HCT116 (cell line): ENCODE data around the gene EML1.

Experiments
- CTCF ChIP-seq, 3 experiments: fragments of 200-600 bp in 1 of 3; sonication (generic) in 1 of 3; IDR thresholded peaks in 2 of 3; conservative IDR thresholded peaks in 1 of 3; 2 replicates each; pipeline ENCODE4 v1.5.1; 2012 to 2017; ENCODE audit warnings: low read depth in 2 of 3, low read length in 2 of 3, antibody characterized with exemption in 1 of 3, borderline replicate concordance in 1 of 3, control low read depth in 1 of 3, mild to moderate bottlenecking in 1 of 3, mixed read lengths in 1 of 3, mixed run types in 1 of 3, moderate library complexity in 1 of 3; ENCODE audit not compliant: insufficient read depth in 1 of 3
- RAD21 ChIP-seq: IDR thresholded peaks from 2 replicates; pipeline ENCODE4 v1.6.1; 2012; ENCODE audit warnings: low read depth, mild to moderate bottlenecking
- SP1 ChIP-seq: IDR thresholded peaks from 2 replicates; pipeline ENCODE4 v1.6.1; 2012; ENCODE audit warnings: low read depth
- ZNF274 ChIP-seq: fragments of 200-500 bp; sonication (Bioruptor generic); IDR thresholded peaks from 2 replicates; pipeline ENCODE4 v1.6.1; 2014; ENCODE audit warnings: mild to moderate bottlenecking, low read depth, low read length, inconsistent platforms
- TF ChIP-seq, protein P1 (sequence below): IDR thresholded peaks from 2 replicates; pipeline ENCODE4 v1.6.1; 2012; ENCODE audit warnings: low read depth

GRCh38 chr14:99918781-99919180 lies 125.6 kb downstream of the EML1 start:
- TF ChIP-seq CTCF (IDR thresholded peaks at IDR 0.05 in 2 of 3, conservative IDR thresholded peaks at IDR 0.05 in 1 of 3; ENCODE audit: borderline replicate concordance in 1 of 3, insufficient read depth in 1 of 3, low read depth in 2 of 3, low read length in 2 of 3) (no peak), RAD21 (no peak), ZNF274 (no peak), SP1 (no peak)
- TF ChIP-seq, protein P1, sequence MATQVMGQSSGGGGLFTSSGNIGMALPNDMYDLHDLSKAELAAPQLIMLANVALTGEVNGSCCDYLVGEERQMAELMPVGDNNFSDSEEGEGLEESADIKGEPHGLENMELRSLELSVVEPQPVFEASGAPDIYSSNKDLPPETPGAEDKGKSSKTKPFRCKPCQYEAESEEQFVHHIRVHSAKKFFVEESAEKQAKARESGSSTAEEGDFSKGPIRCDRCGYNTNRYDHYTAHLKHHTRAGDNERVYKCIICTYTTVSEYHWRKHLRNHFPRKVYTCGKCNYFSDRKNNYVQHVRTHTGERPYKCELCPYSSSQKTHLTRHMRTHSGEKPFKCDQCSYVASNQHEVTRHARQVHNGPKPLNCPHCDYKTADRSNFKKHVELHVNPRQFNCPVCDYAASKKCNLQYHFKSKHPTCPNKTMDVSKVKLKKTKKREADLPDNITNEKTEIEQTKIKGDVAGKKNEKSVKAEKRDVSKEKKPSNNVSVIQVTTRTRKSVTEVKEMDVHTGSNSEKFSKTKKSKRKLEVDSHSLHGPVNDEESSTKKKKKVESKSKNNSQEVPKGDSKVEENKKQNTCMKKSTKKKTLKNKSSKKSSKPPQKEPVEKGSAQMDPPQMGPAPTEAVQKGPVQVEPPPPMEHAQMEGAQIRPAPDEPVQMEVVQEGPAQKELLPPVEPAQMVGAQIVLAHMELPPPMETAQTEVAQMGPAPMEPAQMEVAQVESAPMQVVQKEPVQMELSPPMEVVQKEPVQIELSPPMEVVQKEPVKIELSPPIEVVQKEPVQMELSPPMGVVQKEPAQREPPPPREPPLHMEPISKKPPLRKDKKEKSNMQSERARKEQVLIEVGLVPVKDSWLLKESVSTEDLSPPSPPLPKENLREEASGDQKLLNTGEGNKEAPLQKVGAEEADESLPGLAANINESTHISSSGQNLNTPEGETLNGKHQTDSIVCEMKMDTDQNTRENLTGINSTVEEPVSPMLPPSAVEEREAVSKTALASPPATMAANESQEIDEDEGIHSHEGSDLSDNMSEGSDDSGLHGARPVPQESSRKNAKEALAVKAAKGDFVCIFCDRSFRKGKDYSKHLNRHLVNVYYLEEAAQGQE, result no peak
